NCI-H446 treated with DMSO at 0.1 percent for 48 hours (cell line): ENCODE results near the gene SYT10.
"Not testable (repeated sequence)": the region's sequence is repeated elsewhere in the genome, so short reads cannot be mapped to it uniquely, and the experiment has no call there.

Source experiments
- DNase-seq: peaks from one replicate; lab custom pipeline; 2025; lab: John Stamatoyannopoulos, UW

SYT10 gene, protein sequence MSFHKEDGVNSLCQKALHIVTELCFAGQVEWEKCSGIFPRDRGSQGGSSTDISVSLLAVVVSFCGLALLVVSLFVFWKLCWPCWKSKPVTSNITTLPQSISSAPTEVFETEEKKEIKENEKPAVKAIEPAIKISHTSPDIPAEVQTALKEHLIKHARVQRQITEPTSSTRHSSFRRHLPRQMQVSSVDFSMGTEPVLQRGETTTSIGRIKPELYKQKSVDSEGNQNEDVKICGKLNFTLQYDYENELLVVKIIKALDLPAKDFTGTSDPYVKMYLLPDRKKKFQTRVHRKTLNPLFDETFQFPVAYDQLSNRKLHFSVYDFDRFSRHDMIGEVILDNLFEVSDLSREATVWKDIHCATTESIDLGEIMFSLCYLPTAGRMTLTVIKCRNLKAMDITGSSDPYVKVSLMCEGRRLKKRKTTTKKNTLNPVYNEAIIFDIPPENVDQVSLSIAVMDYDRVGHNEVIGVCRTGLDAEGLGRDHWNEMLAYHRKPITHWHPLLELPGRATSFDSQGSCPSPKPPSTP

DNA sequence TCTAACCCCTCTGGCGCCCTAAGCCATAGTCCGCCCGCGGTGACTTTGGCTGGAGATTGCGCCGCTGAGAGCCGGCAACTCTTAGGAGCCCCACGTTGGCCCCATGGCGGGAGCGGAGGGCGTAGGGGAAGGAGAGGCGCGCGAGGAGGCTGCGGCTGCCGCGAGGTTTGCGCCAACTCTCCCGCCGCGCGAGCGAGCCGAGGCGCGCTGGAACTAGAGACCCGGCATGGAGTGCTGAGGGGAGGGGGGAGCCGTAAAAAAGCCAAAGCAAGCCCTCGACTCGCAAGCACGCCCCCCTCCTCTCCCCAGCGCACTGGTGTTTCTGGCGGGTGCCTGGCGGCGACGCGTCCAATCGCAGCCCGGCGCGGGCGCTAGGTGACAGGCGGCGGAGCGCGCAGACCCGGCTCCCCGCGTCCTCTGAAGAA is at the start of gene SYT10:
Gene SYT10 (minus strand): TSS at position 233 of the 425 bp plus-strand sequence. CDS start 297 bp downstream, outside the sequence.
- no peak for DNase-seq

DNA sequence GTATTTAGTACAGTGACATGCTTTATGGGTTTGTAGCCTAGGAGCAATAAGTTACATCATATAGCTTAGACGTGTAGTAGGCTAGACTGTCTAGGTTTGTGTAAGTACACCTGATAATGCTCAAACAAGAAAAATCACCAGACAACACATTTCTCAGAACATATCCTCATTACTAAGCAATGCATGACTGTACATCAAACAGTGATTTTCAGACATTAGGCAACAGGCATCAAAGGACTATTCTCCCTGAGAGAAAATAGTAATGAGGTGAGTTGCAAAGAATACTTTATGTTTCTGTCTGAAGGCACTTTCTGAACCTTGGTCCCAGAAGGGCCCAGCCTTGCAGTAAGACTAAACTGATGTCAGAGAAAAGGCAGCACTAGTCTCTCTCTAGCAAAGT is 48.4 kb upstream of the SYT10 start:
- DNase-seq = no peak

DNA sequence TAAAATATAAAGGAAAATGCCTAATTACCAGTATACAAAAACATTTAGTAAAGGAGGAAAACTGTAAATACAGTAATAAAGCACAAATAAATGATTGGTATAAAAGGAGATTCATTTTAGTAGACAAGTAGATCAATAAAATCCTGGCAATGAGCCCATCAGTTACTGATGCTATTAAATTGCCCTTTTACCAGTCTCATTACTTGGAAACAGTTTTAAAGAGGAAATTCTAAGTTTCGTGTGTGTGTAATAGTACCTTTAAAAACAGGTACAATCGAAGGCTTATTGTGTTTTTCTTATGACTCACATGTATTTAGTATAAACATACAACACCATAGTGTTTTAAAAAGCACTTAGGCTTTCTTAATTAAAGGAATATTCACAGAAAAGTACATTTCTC is 46.4 kb upstream of the SYT10 start:
- DNase-seq = no peak

DNA sequence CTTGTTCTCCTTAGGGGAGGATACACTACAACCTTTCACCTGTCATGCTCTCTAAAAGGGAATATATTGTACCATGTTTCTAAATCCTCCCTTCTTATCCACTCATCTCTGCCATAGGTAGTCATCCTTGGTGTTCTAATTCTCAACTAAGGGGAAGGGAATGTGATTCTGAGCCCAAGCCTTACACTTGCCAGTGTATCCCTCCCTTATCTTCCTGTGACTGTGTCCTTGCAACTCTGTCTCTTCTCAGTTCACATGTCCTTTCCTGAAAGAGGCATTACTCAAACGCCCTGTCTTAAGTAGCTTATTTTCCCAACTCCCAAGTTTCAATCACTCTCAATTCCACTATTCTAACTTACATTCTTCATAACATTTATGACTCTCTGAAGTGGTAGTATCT is 44.5 kb upstream of the SYT10 start:
- DNase-seq = no peak

DNA sequence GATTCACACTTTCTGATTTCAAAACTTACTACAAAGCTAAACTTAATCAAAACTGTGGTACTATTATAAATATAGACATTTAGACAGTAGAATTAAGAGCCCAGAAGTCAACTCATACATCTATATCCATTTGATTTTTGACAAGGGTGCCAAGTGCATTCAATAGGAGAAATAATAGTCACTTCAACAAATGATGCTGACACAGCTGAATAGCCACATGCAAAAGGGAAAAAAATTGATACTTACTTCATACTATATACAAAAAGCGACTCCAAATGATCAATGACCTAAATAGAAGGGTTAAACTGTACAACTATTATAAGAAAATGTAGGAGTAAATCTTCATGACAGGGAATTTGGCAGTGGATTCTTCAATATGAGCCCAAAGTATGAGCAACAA is 40.7 kb upstream of the SYT10 start:
- DNase-seq = no peak

GRCh38 chr12:33476058-33476457 is 36.4 kb upstream of the SYT10 start:
- DNase-seq = no peak

- no peak for DNase-seq
Observed at GRCh38 chr12:33472299-33472698, 32.7 kb upstream of the SYT10 start.

GRCh38 chr12:33455096-33455495 is 15.5 kb upstream of the SYT10 start:
- no peak for DNase-seq

GRCh38 chr12:33450480-33450879 is 10.9 kb upstream of the SYT10 start:
- no peak for DNase-seq

DNA sequence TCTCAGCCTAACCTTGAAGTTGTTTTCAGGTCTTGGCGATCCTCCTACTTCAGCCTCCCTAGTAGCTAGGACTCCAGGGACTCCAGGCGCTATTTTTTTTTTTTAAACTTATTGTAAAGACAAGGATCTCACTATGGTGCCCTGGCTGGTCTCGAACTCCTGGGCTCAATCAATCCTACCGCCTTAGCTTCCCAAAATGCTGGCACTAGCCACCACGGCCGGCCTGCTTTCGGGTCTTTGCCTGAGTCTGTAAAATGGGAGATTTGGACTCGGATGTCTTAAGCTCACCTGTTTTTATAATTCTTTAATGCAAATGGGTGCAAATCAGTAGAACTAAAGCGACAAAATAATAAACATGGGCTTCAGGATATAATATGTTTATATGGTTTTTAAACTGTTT is 858 bp upstream of the SYT10 start:
- DNase-seq = no peak

- DNase-seq = no peak
Observed at GRCh38 chr12:33438851-33439586, 600 bp downstream of the SYT10 start.

GRCh38 chr12:33438025-33438772 is 1.4 kb downstream of the SYT10 start:
- DNase-seq = no peak

- DNase-seq = no peak
Observed at GRCh38 chr12:33437598-33437997, 2.0 kb downstream of the SYT10 start.

GRCh38 chr12:33432992-33433391 is 6.6 kb downstream of the SYT10 start:
- no peak for DNase-seq

GRCh38 chr12:33431648-33432047 is 8.0 kb downstream of the SYT10 start:
- DNase-seq = no peak

DNA sequence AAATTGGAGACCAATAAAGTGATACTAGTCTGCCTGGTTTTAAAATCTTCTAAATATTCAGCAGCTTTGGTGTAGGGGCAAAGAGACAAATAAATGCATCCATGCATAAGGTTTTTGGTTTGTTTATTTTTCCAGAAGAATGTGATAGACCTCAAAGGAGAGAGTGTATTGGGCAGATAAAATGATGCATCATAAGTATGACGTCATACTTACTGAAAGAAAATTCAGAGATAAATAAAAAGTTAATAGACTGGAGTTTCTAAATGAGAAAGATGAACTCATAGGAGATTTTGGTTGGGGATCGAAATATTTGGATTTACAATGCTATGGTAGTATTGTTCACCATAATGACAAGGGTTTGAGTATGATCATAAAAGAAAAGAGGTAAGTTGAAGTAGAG is 10.2 kb downstream of the SYT10 start:
- no peak for DNase-seq

DNA sequence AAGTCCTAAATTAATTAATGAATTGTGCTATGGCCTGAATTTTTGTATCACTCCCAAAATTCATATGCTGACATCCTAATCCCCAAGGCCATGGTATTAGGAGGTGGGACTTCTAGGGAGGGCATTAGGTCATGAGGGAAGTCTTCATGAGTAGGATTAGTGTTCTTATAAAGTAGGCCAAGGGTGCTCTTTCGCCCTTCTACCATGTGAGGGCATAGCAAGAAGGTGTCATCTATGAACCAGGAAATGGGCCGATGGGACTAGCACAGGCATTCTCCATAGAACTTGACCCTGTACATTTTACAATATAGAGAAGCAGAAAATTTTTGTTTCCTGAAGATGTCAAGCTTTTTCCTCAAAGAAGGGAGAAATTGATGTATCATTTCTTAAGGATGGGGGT is 12.5 kb downstream of the SYT10 start:
- DNase-seq = peak; percentile 12

DNA sequence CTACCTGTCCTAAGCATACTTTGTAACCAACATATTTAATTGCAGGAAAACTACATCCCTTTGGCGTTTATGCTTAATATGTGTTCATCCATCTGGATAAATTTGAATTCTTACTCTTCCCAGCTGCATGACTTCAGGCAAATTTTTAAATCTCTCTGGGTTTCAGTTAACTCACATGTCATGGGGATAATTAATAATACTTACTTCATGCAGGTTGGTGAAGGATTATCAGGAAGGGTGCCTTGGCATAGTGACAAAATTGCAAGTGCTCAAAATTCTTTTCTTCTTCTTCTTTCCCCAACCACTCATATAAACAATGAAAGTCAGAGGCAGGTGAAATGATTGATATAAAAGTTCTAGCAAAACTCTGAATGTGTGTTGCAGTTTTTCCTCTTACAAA is 15.9 kb downstream of the SYT10 start:
- DNase-seq = no peak

DNA sequence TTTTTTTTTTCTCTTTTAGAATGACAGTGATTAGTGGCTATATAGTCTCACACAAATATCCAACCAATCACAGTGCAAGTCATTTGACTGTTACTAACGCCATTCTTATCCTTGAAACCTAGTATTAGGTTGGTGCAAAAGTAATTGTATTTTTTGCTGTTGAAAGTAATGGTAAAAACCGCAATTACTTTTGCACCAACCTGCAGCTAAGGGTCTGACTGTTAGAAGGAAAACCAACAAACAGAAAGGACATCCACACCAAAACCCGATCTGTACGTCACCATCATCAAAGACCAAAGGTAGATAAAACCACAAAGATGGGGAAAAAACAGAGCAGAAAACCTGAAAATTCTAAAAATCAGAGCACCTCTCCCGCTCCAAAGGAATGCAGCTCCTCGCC is 27.2 kb downstream of the SYT10 start:
- DNase-seq = not testable (repeated sequence)

DNA sequence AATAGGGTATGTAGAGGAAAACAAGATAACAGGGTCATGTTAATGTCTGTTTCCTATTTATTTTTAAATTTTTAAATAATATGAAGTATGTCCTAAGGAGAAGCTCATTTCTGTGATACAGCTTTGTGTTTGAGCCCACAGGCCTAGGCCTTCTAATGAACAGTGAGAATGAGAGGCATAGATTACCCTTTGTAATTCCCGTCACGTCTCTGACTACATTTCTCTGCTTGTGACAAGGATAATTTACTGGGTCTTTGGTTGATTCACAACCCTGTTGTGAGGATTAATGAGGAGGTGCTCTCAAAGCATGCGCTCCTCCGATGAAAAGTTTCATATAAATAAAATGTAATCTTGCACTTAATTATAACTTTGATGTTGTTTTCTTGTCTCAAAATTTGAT is 56.1 kb downstream of the SYT10 start:
- DNase-seq = no peak

GRCh38 chr12:33376153-33376552 is 63.5 kb downstream of the SYT10 start:
- DNase-seq = no peak

DNA sequence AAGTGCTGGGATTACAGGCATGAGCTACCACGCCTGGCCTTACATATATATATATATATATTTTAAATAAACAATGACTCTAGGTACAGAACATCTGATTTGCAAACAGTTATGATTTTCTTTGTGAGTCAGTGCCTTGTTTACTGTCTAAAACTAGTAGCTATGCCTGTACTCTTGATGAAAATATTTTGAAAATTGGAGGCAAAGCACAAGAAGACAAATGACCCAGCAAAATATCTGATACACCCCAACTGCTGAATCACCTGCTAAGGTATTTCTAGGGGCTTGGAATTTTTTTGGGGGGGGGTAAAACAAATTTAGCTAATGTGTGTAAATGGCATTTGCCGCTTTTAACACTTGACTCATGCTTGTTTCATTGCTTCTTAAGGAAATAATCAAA is 69.3 kb downstream of the SYT10 start:
- DNase-seq = no peak
